Activated CD8-positive, alpha-beta memory T cell treated with anti-CD3 and anti-CD28 coated beads, Interleukin-2, amount 50 U/mL, for 24 hours (primary cell): ENCODE results near the gene PARL.

ENCODE experiments used
- DNase-seq: peaks from one replicate; pipeline ENCODE4 v3.0.0-alpha.2; 2020; ENCODE audit errors: extremely low read depth

The PARL gene

DNA sequence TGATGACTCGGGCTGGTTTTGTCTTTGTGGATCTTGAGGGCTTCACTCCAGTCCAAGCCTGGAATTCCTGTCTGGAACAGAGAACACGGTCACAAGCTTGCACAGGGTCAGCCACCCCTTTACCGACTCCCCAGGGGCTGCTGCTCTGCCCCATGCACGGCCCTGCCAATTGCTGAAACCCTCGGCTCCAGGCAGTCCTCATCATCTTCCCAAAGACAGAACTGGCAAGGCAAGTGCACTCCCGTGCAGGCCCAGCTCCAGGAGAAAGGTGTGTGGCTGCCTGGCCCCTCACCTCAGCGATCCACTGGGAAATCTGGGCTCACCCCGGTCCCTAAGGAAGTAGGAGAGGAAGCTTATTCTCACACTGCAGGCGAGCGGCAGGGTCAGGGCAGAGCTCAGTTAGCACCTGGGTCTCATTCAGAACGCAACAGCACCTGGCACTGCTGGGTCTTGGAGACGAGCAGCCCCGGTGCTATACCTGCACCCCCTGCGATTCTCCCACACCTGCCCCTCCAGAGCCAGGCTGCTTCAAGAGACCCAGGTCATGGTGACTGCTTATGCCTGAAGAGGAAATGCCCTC is 66.5 kb downstream of the PARL start:
- no peak for DNase-seq

- DNase-seq, result no peak
Measured at GRCh38 chr3:183817639-183818038, 67.0 kb downstream of the PARL start.

DNA sequence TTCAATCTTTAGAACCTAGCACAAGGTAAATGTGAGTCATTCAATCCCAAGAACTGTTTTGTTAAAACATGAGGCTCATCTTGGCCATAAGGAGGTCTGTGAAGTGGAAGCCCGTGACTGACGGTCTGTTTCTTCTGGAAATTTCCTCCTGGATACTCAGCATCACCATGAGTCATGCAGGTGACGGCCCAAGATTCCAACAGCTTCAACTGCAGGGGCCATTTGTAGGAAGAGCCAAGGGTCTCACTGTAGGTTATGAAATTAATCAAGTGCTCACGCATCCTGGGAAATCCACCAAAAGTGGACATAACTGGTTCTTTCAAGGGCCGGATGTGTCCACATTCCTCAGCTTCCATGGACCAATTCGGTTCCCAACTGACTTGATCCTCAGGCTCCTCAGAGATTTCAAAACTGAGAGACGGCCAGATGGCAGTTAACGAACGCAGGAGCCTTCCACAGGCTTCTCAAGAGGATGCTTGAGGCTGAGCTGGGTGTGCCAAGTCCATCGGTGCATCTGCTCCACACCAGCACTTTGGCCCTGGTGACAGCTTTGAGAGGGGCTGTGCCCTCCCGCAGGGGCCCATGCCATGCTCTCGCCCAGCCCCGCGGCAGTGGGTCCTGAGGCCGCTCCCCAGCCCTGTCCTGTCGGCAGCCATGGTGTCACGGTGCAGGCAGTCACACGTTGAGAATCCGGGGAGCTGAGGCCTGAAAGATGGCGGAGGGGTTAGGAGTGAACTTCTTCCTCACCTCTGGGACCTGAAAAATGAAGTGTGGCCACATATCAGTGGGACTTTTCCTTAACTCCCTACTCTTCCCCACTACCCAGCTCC is 67.8 kb downstream of the PARL start:
- DNase-seq, result no peak

- no peak for DNase-seq
Measured at GRCh38 chr3:183815951-183816475, 68.7 kb downstream of the PARL start.

- no peak for DNase-seq
Measured at GRCh38 chr3:183815563-183815940, 69.1 kb downstream of the PARL start.

DNA sequence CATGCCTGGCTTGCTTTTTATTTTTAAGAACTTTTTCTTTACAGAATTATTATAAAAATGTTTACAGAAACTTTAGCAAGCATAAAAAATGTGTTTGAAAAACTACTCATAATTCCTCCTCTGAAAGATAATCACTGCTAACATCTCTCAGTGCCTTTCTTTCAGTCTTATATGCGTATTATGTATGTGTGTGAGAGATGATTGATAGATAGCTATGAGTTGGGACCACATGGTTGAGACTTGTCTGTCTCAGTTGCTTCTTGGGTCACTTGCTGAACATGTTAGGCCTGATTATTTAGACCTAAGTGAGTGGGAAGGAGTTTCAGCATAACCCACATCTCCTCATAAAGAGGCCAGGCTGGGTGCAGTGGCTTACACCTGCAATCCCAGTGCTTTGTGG is 70.4 kb downstream of the PARL start:
- no peak for DNase-seq

- no peak for DNase-seq
Measured at GRCh38 chr3:183812761-183813445, 71.8 kb downstream of the PARL start.

DNA sequence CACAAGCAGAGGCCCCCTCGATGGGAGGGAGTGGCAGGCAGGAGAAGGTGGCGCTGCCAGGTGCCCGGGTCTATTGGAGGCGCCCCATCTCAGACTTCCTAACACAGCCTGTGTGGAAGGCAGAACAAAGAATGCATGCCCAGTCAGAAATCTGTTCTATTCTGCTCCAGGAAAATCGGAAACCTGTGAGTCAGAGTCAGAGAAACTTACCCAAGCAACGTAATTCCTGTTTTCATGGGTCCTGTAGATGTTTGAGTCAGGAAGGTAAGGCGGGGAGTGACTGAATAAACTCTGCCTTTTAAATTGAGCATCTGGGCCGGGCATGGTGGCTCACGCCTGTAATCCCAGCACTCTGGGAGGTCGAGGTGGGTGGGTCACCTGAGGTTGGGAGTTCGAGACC is 73.0 kb downstream of the PARL start:
- no peak for DNase-seq

DNA sequence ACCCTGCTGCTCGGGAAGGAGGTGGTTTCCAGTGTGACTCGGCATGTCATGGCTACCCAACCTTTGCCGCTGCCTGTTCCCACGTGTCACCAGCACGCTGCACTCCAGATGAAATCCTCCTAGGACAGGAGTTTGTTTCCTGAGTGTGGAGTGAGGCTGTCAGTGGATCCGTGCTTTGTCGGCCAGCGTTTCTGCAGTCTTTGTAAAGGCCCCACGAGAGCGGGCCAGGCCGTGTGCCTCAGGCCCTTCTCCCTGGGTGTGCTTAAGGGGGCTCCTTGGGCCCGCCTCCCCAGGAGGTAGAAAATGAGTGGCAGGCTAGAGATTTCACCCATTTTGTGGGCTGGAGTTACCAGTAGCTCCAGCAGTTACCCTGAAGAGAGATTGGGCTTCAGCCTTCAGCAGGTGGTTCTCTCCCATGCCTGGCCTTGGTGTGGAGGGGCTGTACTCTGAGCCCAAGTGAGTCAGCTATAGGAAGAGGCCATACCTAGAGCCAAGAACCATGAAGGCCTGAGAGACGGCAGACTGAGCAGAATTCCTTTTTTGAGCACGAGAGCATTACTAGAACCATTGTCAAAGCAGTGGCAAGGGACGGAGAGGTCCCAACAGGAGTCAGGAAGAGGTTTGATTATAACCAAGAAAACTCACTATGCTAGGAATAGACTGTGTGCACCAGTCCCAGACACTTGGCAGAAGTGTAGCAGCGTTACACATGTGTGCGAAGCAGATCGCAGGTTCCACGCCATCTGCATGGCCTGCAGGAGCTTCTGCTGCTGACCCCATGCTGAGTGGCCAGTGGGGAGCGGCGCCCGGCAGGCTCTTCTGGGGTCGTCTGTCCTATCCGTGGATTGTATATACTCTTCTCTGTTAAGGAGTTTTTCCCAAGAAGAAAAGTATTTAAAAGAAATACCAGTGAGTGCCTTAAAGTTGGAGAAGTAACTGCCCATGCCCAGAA is 73.8 kb downstream of the PARL start:
- DNase-seq, result no peak

DNA sequence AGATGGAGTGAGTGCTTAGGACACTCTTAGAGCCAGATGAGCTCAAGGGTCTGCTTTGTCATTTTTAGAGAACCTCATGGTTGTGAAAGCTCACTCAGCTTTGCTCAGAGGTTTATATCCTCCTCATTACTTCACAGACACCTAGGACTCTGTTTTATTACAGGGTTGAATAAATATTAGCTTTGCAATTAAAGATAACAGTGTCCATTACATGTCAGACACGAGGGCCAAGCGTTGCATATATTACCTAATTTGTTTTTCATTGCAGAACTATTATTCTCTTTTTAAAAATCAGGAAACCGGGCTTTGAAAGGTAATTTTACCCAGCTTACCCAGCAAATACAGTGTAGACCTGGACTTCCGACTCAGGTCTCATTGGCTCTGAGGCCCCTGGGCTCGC is 75.4 kb downstream of the PARL start:
- no peak for DNase-seq

DNA sequence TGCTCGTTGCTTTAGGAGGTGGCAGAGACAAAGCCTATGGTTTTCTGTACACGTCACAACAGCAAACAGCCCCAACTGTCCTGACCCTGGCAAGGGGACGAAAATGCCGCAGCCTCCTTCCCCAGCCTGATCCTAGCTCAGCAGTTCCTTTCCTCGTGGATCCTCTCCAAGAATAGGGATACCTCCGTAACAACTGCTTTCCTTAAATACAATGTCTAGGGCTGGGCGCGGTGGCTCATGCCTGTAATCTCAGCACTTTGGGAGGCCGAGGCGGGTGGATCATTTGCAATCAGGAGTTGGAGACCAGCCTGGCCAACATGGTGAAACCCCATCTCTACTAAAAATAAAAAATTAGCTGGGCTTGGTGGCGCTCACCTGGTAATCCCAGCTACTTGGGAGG is 76.3 kb downstream of the PARL start:
- no peak for DNase-seq

DNA sequence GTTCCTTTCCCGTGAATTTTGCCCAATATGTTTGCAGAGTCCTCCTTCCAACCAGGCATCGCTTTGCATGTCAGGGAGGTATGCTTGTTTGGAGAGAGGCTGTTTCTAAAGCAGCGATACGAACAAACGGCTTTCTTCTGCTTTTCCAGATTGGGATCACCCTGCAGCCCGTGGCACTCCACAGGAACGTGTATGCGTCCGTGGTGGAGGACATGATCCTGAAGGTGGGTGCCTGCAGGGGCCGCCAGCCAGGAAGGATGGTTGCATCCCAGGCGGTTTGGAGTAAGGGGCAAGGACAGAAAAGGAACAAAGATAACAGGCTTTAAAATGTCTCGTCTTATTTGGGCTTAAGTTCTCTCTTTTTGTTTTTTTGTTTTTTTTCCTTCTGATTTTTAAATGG is 76.8 kb downstream of the PARL start:
- no peak for DNase-seq

- DNase-seq, result no peak
Measured at GRCh38 chr3:183807209-183807728, 77.4 kb downstream of the PARL start.

DNA sequence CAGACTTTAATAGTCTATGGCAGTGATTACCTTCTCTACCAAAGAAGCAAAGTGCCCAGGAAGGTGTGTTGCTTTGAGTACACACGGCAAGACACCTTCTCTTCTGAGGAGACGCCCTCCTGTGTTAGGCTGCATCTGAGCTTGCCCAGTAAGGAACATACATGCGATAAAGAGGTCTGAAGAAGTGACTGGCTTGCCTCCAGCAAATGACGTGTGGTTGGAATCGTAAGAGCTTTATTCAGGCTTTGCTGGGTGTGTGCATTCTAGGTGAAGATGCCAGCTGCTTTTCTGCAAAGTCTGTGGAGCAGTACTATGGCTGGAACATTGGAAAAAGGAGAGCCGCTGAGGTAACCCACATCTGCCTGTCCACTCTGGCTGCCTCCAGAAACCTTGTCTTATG is 81.7 kb downstream of the PARL start:
- no peak for DNase-seq

GRCh38 chr3:183801601-183802000 is 83.1 kb downstream of the PARL start:
- DNase-seq, result no peak

DNA sequence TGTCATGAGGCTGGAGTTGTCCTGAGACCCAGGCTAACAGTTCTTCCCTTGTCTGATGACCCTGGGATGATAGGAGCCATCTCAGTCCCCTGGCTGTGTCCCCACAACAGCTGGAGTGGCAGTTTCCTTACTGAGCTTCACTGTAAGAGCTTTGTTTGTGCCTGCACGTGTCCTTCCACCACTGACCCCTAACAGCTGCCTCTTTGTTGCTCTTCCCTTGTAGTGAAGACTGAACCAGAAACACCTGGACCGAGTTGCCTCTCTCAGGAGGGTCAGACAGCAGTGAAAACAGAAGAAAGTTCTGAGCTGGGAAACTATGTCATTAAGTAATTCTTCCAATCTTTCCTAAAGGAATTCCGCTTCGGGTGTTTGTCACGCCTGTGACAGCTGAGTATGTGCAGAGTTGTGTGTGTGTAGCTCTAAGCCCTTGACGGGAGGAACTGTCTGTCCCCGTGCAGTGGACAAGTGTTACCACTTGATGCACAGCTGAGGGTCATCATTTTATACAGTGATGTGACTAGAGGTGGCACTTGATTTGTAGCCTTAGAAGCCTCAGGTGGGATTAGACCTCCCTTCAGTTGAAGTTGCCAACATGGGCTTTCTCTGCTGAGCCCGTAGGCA is 84.3 kb downstream of the PARL start:
- no peak for DNase-seq

GRCh38 chr3:183799461-183799860 is 85.2 kb downstream of the PARL start:
- DNase-seq, result no peak

DNA sequence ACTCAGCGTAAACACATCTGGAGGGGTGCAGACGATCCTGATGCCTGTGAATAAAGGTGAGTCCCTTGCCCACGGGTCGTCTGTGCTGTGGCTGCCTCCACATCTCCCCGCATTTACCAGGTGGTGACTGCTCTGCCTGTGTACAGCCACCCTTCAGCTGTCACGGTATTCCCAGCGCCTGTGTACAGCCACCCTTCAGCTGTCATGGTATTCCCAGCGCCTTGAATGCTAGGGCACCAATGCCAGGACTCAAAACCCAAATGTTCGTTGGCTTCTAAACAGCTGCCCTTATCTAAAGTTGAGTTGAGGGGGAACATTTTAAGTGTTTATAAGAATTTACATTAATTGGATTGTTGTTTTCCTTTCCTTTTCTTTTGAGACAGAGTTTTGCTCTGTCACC is 86.7 kb downstream of the PARL start:
- no peak for DNase-seq

DNA sequence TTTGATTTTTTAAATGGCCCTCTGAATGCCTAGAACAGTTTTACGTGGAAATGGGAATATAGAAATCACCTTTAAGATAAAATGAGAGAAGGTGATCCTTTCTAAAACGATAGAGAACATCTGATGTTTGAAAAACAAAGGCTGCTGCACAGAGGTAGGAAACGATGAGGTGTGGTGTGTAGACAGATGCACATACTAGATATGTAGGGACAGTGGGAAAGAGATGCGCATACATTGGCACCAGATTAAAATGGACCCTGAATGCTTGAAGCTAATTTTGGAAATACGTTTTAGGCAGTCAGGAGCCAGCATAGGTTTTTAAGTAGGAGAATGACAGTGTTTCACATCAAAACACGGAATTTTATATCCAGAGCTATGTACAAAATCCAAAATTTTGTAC is 88.3 kb downstream of the PARL start:
- no peak for DNase-seq

DNA sequence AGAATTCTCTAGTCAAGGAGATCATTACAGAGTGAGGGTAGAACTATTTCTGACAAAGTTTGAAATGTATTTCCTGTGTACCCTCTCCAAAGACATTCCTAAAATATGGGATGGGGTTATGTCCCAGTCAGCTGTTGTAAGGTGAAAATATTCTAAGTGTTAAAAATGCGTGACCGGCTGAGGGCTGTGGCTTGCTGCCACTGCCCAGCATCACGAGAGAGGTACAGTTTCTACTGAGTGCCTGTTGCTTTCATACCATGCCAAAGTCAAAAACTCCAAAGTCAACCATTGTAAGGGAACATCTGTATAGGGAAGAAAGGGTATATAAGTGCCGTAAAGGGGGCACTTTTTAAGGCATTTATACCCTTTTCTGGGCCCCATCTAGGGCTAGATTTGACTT is 90.2 kb downstream of the PARL start:
- no peak for DNase-seq

DNA sequence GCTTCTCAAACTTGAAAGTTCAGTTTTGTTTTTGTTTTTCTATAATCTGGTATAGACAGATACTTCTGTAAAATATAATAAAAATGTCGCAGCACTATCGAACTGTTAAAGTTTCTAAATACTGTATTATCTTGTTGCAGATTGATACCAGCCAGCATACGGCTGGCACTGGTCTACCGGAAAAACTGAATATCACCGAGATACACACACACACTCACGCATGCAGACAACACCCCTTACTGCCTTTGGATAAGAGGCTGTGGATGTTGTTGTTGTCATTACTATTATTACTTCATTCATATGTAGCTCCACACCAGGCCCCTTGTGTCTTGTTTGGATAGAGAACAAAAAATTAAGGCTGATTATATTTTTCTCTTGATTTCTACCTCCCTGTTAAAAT is 91.7 kb downstream of the PARL start:
- no peak for DNase-seq
